ENCODE results near the gene PRDM5. TPM values are rescaled to one million over a fixed set of nuclear protein-coding genes. Genes with fewer than 3 reads are reported as not detected.
"Not testable (repeated sequence)": the region's sequence is repeated elsewhere in the genome, so short reads cannot be mapped to it uniquely, and the experiment has no call there.

The PRDM5 gene
- total and polyA plus RNA-seq, 5 donors from 2014 or later: 0.07 to 0.67 (median 0.11) TPM; not detected in 2

DNA sequence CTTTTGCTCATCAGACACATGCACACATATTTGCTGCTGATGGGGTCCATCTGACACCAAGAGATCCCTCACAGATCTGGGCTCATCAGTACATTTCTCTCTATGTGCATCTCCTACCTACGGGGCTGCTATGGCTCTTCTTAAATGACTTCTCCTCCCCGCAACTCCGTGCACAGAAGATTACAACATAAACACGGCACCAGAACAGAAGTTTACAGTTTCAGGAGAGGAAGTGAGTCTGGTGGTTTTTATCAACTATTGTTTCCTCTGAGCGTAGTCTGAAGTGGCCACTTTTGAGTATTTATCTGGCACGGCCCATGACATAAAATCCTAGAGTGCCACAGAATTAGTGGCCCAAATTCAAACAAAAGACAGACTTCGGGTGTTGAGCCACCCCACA, 263.8 kb downstream of the PRDM5 start:
- Histone ChIP-seq H3K4me1 (ENCODE audit: control insufficient read depth, insufficient read depth, low read length, poor library complexity, severe bottlenecking) (no peaks in the 10 kb centered on the region), H3K27me3 (ENCODE audit: control insufficient read depth, insufficient read depth, low read length) (no peaks in the 10 kb centered on the region), H3K9me3 (ENCODE audit: control insufficient read depth in 2 of 2, low read length in 2 of 2) (no peaks in the 10 kb centered on the region), H3K4me3 (ENCODE audit: low read depth, low read length) (no peak overlapping the region), H3K27ac (ENCODE audit: insufficient read depth, low read length, poor library complexity, severe bottlenecking) (no peak overlapping the region), H3K36me3 (ENCODE audit: control insufficient read depth, insufficient read depth, low read length) (no peaks in the 10 kb centered on the region)
- H3K4me3 Mint-ChIP-seq: no peak overlapping the region
- DNase-seq (no peak), ATAC-seq (ENCODE audit: low read depth in 2 of 2) (no peak)
- peaks cover 8% of the 10 kb centered on the region for H3K27me3 Mint-ChIP-seq
- H3K27ac Mint-ChIP-seq: no peak overlapping the region
- peaks cover 0 to 3% (median 0%) of the 10 kb centered on the region in 7 donors for H3K9me3 Mint-ChIP-seq
- H3K36me3 Mint-ChIP-seq: no peaks in the 10 kb centered on the region
- no peaks in the 10 kb centered on the region for H3K4me1 Mint-ChIP-seq

DNA sequence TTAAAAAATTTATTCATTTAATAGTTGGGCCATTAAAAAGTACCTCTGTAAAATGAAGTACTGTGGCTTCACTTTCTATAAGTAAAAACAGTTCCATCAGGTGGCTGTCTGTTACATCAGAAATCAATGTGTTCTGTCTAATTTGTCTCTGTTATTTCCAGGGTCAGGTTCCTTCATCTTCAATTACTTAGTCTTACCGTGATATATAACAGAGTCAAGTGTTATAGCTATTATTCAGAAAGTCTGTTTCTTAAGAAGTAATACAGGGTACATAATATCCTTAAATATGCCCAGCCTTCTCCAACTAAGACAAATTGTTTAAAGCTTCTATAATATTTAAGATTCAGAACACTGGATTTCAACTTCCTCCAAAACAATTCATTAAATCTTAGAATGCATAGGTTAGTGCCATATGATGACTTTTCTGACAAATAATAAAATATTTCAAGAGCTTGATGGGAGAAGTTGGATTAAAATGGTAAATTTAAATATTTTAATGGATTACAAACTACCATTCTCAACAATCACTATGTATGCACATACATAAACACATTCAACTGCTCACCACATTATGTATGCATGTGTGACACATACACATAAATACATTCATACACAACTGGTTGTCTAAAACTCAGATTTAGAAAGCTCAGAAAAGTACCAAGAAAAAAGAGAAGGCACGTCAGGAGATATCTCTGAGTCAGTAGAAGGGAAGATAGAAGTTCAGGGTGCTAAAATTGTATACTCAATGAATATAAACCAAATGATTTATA, 268.5 kb downstream of the PRDM5 start:
- no peaks in the 10 kb centered on the region for H3K4me1 ChIP-seq (ENCODE audit: control insufficient read depth, insufficient read depth, low read length, poor library complexity, severe bottlenecking)
- no peak overlapping the region for H3K27ac ChIP-seq (ENCODE audit: insufficient read depth, low read length, poor library complexity, severe bottlenecking)
- no peak overlapping the region for H3K4me3 Mint-ChIP-seq
- no peaks in the 10 kb centered on the region for H3K4me1 Mint-ChIP-seq
- no peaks in the 10 kb centered on the region for H3K27me3 ChIP-seq (ENCODE audit: control insufficient read depth, insufficient read depth, low read length)
- H3K36me3 Mint-ChIP-seq: no peaks in the 10 kb centered on the region
- DNase-seq (no peak), ATAC-seq (ENCODE audit: low read depth in 2 of 2) (no peak)
- no peak overlapping the region for H3K4me3 ChIP-seq (ENCODE audit: low read depth, low read length)
- H3K36me3 ChIP-seq (ENCODE audit: control insufficient read depth, insufficient read depth, low read length): no peaks in the 10 kb centered on the region
- H3K27ac Mint-ChIP-seq: no peak overlapping the region
- peaks cover 4% of the 10 kb centered on the region for H3K27me3 Mint-ChIP-seq
- H3K9me3 Mint-ChIP-seq: no peaks in the 10 kb centered on the region
- no peaks in the 10 kb centered on the region for H3K9me3 ChIP-seq (ENCODE audit: control insufficient read depth in 2 of 2, low read length in 2 of 2)

DNA sequence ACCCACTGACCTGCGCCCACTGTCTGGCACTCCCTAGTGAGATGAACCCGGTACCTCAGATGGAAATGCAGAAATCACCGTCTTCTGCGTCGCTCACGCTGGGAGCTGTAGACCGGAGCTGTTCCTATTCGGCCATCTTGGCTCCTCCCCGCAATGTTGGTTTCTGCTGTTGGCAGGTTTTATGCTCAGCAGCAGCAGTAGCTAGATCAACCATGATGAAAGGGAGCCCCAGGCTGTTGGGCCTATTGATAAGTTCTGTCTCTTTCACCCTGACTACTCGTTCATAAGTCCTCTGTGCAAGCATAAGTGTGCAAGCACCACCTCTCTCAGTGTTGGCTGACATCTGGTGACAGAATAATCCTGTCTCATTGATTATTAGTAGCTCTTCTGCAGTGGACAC, 274.2 kb downstream of the PRDM5 start:
- H3K4me3 Mint-ChIP-seq, DNase-seq, H3K9me3 Mint-ChIP-seq: not testable (repeated sequence)

More for the DNA sequence above, 274.2 kb downstream of the PRDM5 start:
- not testable (repeated sequence) for H3K27ac Mint-ChIP-seq; H3K4me1 ChIP-seq (ENCODE audit: control insufficient read depth, insufficient read depth, low read length, poor library complexity, severe bottlenecking); H3K36me3 Mint-ChIP-seq; H3K4me1 Mint-ChIP-seq; H3K27ac ChIP-seq (ENCODE audit: insufficient read depth, low read length, poor library complexity, severe bottlenecking); ATAC-seq (ENCODE audit: low read depth in 2 of 2); H3K4me3 ChIP-seq (ENCODE audit: low read depth, low read length); H3K27me3 ChIP-seq (ENCODE audit: control insufficient read depth, insufficient read depth, low read length); H3K9me3 ChIP-seq (ENCODE audit: control insufficient read depth in 2 of 2, low read length in 2 of 2); H3K36me3 ChIP-seq (ENCODE audit: control insufficient read depth, insufficient read depth, low read length); H3K27me3 Mint-ChIP-seq

Other genes with a start within 250 kb of the PRDM5 start
- gene NDNF, start 149.8 kb upstream of the PRDM5 start, total RNA-seq: not detected
- gene NDNF, start 149.8 kb upstream of the PRDM5 start, polyA plus RNA-seq: under 1 TPM in 1 of 4 donors, not detected in 3; 0.11 TPM
- gene TNIP3, start 241.6 kb upstream of the PRDM5 start, total RNA-seq: 1.3 TPM
- gene TNIP3, start 241.6 kb upstream of the PRDM5 start, polyA plus RNA-seq: 1 to 10 TPM; 1.5 to 2.0 (median 1.7) TPM

Data from CD4-positive, CD25-positive, alpha-beta regulatory T cell (primary cell).